Suprapubic skin (tissue), 4 donors: ENCODE measurements around the gene KRTAP5-4. TPM values are rescaled to one million over a fixed set of nuclear protein-coding genes. Genes with fewer than 3 reads are reported as not detected.
"Not testable (repeated sequence)": the region's sequence is repeated elsewhere in the genome, so short reads cannot be mapped to it uniquely, and the experiment has no call there.

Source experiments
- DNase-seq, 2 donors: peaks; one replicate each; pipeline ENCODE4 v3.0.0-alpha.2; 2019; ENCODE audit warnings: low spot score in 2 of 2
- H3K27ac ChIP-seq: fragments of 200-600 bp; sonication (generic); one replicate; pipeline ENCODE4 v1.5.1; 2019
- H3K27me3 ChIP-seq: fragments of 200-600 bp; sonication (generic); one replicate; pipeline ENCODE4 v1.5.1; 2019
- H3K36me3 ChIP-seq: fragments of 200-600 bp; sonication (generic); one replicate; pipeline ENCODE4 v1.5.1; 2019
- H3K4me1 ChIP-seq: fragments of 200-600 bp; sonication (generic); one replicate; pipeline ENCODE4 v1.5.1; 2019
- H3K4me3 ChIP-seq: fragments of 200-600 bp; sonication (generic); one replicate; pipeline ENCODE4 v1.5.1; 2019; ENCODE audit warnings: mild to moderate bottlenecking
- H3K9me3 ChIP-seq: fragments of 200-600 bp; sonication (generic); one replicate; pipeline ENCODE4 v1.5.1; 2019
- EP300 ChIP-seq: sonication (generic); formaldehyde crosslinking; IDR thresholded peaks from one replicate; pipeline ENCODE4 v1.6.1; 2017; ENCODE audit warnings: antibody characterized with exemption
- POLR2A ChIP-seq, 2 donors: fragments of 450-650 bp; IDR thresholded peaks; one replicate each; pipeline ENCODE4 v1.6.1; 2017; ENCODE audit warnings: antibody characterized with exemption in 2 of 2, mild to moderate bottlenecking in 2 of 2, moderate library complexity in 2 of 2
- POLR2AphosphoS5 ChIP-seq, 3 donors: sonication (generic); formaldehyde crosslinking; IDR thresholded peaks; one replicate each; pipeline ENCODE4 v1.6.1; 2017; ENCODE audit warnings: antibody characterized with exemption in 3 of 3
- WGBS: methylation state at CpG from one replicate; pipeline ENCODE4 v1.1.5; 2018; 5-methylcytosine and 5-hydroxymethylcytosine counted together
- total RNA-seq, 4 donors: library from RNA; depleted of rRNA; stranded (reverse); fragments of >200 nt; gene quantifications; one replicate each; pipeline ENCODE4 v1.1.0, GENCODE V29; 2016
- TF ChIP-seq, protein P1 (sequence below), 2 donors: fragments of 200-600 bp in 1 of 2; fragments of 450-650 bp in 1 of 2; sonication (generic) in 1 of 2; IDR thresholded peaks; one replicate each; pipeline ENCODE4 v1.5.1; 2016 to 2019; ENCODE audit warnings: antibody characterized with exemption in 2 of 2, mild to moderate bottlenecking in 1 of 2, moderate library complexity in 1 of 2

KRTAP5-4 gene
- total RNA-seq: 1 to 10 TPM in 2 of 4 donors, under 1 TPM in 1, not detected in 1; 0.55 to 3.6 (median 3.5) TPM

GRCh38 chr11:1622086-1622485 is at the start of gene KRTAP5-4:
Gene KRTAP5-4 (minus strand): TSS chr11:1622138. CDS start chr11:1622093, 45 bp downstream.
- Histone ChIP-seq H3K27me3 (peaks cover 17% of the 10 kb centered on the region), H3K4me1 (no peaks in the 10 kb centered on the region), H3K27ac (no peak within 1 kb of the TSS), H3K4me3 (no peak within 1 kb of the TSS), H3K36me3 (no peaks in the 10 kb centered on the region), H3K9me3 (no peaks in the 10 kb centered on the region)
- TF ChIP-seq POLR2A (IDR thresholded peaks at IDR 0.05) (no peak), EP300 (no peak), POLR2AphosphoS5 (IDR thresholded peaks at IDR 0.05) (no peak)
- TF ChIP-seq, protein P1, sequence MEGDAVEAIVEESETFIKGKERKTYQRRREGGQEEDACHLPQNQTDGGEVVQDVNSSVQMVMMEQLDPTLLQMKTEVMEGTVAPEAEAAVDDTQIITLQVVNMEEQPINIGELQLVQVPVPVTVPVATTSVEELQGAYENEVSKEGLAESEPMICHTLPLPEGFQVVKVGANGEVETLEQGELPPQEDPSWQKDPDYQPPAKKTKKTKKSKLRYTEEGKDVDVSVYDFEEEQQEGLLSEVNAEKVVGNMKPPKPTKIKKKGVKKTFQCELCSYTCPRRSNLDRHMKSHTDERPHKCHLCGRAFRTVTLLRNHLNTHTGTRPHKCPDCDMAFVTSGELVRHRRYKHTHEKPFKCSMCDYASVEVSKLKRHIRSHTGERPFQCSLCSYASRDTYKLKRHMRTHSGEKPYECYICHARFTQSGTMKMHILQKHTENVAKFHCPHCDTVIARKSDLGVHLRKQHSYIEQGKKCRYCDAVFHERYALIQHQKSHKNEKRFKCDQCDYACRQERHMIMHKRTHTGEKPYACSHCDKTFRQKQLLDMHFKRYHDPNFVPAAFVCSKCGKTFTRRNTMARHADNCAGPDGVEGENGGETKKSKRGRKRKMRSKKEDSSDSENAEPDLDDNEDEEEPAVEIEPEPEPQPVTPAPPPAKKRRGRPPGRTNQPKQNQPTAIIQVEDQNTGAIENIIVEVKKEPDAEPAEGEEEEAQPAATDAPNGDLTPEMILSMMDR (IDR thresholded peaks at IDR 0.05): no peak
- DNase-seq: no peak
- 65% methylated on average over 1 of the region's 1 CpG for WGBS

DNA sequence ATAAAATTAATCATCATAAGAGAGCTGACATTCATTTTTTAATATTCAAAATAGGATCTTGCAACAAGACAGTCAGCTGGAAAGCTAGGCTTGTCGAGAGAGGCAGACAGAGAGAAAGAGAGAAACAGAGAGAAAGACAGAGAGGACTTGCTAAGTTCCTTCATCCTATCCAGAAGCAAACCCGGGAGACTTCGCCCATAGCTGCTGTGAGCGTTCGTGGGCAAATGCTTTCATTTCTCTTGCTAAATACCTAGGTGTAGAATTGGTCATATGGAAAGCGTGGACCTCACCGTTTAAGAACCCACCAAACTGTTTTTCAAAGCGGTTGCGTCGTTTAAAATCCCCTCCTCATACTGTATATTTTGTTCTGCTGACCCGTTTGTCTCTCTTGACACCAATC is 49.7 kb upstream of the KRTAP5-4 start:
- Histone ChIP-seq H3K4me1 (no peaks in the 10 kb centered on the region), H3K9me3 (no peaks in the 10 kb centered on the region), H3K27ac (no peak overlapping the region), H3K27me3 (peaks cover 58% of the 10 kb centered on the region), H3K4me3 (no peak overlapping the region), H3K36me3 (no peaks in the 10 kb centered on the region)
- DNase-seq: no peak
- 66% methylated on average over 11 of the region's 11 CpGs for WGBS
- TF ChIP-seq, protein P1 (IDR thresholded peaks at IDR 0.05): no peak
- TF ChIP-seq EP300 (no peak), POLR2AphosphoS5 (IDR thresholded peaks at IDR 0.05) (no peak), POLR2A (IDR thresholded peaks at IDR 0.05) (no peak)

DNA sequence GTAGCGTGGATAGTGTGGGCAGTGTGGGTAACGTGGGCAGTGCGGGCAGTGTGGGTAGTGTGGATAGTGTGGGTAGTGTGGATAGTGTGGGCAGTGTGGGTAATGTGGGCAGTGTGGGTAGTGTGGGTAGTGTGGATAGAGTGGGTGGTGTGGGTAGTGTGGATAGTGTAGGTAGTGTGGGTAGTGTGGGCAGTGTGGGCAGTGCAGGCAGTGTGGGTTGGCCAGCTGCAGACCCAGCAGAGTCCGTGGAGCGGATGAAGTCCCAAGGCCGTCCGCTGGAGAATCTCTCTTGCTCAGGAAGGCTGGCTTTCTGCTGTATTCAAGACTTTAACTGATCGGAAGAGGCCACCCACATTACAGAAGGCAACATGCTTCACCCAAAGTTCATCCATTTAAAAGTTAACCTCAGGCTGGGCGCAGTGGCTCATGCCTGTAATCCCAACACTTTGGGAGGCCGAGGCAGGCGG is 49.0 kb upstream of the KRTAP5-4 start:
- H3K36me3 ChIP-seq: no peaks in the 10 kb centered on the region
- no peak overlapping the region for H3K4me3 ChIP-seq
- no peaks in the 10 kb centered on the region for H3K9me3 ChIP-seq
- H3K27me3 ChIP-seq: peaks cover 53% of the 10 kb centered on the region
- TF ChIP-seq POLR2AphosphoS5 (IDR thresholded peaks at IDR 0.05): no peak
- no peak for TF ChIP-seq POLR2A (IDR thresholded peaks at IDR 0.05)
- no peak for TF ChIP-seq EP300
- TF ChIP-seq, protein P1 (IDR thresholded peaks at IDR 0.05): no peak
- no peak overlapping the region for H3K27ac ChIP-seq
- 86% methylated on average over 11 of the region's 11 CpGs for WGBS
- H3K4me1 ChIP-seq: no peaks in the 10 kb centered on the region
- no peak for DNase-seq

DNA sequence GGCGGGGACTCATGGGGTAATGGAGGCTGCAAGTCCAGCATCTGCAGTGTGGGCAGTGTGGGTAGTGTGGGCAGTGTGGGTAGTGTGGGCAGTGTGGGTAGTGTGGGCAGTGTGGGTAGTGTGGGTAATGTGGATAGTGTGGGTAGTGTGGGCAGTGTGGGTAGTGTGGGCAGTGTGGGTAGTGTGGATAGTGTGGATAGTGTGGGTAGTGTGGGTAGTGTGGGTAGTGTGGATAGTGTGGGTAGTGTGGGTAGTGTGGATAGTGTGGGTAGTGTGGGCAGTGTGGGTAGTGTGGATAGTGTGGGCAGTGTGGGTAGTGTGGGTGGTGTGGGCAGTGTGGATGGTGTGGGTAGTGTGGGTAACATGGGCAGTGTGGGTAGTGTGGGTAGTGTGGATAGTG is 48.5 kb upstream of the KRTAP5-4 start:
- not testable (repeated sequence) for H3K27ac ChIP-seq

DNA sequence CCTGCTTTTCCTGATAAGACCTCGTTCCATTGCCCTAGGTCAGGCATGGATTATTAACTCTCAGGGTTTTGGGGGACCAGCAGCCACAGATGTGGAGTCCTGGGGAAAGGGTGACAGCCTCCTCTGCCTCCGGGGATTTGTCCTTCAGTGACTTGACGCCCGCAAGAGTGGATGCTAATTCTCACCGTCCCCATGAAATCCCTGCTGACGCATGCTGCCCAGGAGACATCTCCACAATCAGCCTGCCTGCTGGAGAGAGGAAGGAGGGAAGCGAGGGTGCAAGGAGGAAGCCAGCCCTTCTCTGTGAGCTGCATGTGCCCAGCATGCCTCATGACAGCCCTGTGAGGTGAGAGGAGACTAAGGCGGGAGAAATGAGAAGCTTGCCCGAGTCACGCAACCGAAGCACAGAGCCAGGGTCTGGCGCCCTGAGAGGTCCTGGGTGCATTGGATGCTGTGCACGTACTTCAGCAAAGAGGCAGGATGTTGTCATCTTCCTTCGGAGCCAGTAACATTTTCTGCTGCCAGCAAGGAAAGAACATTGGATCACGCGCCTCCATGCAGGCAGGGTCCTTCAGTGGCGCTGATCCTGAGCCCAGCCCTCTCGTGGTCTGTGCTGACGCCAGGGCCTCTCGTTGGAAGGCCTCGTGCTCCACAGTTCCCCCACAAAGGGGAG is 47.7 kb upstream of the KRTAP5-4 start:
- H3K36me3 ChIP-seq: no peaks in the 10 kb centered on the region
- peaks cover 50% of the 10 kb centered on the region for H3K27me3 ChIP-seq
- no peak for DNase-seq
- 47% methylated on average over 10 of the region's 21 CpGs for WGBS
- TF ChIP-seq EP300 (no peak), POLR2AphosphoS5 (IDR thresholded peaks at IDR 0.05) (no peak), POLR2A (IDR thresholded peaks at IDR 0.05) (no peak)
- TF ChIP-seq, protein P1 (IDR thresholded peaks at IDR 0.05): no peak
- H3K9me3 ChIP-seq: no peaks in the 10 kb centered on the region
- no peak overlapping the region for H3K27ac ChIP-seq
- H3K4me1 ChIP-seq: no peaks in the 10 kb centered on the region
- no peak overlapping the region for H3K4me3 ChIP-seq

More for the DNA sequence above, 48.5 kb upstream of the KRTAP5-4 start:
- not testable (repeated sequence) for H3K4me3 ChIP-seq, DNase-seq, H3K4me1 ChIP-seq, H3K9me3 ChIP-seq, H3K36me3 ChIP-seq
- peaks cover 53% of the 10 kb centered on the region for H3K27me3 ChIP-seq
- WGBS: 95% methylated on average over 1 of the region's 1 CpG
